ENCODE data around the gene ADAMTS6. TPM values are rescaled to one million over a fixed set of nuclear protein-coding genes. Genes with fewer than 3 reads are reported as not detected.

Gene ADAMTS6
- total RNA-seq, 3 donors from 2014 or later (not counting 1 experiment from before 2014, with no cell fraction given), result 0.47 to 1.4 (median 1.1) TPM

- Histone ChIP-seq H3K36me3 (ENCODE audit: control insufficient read depth, insufficient read depth, low read length) (no peaks in the 10 kb centered on the region), H3K9me3 (ENCODE audit: control insufficient read depth, insufficient read depth, low read length) (no peaks in the 10 kb centered on the region), H3K4me3 (ENCODE audit: low read length) (no peak overlapping the region), H3K4me1 (ENCODE audit: control insufficient read depth, insufficient read depth, low read length) (no peaks in the 10 kb centered on the region), H3K27me3 (ENCODE audit: control insufficient read depth, insufficient read depth, low read length) (no peaks in the 10 kb centered on the region), H3K27ac (ENCODE audit: low read length) (no peak overlapping the region)
- no peak overlapping the region for H3K4me3 Mint-ChIP-seq
- TF ChIP-seq, protein P1, sequence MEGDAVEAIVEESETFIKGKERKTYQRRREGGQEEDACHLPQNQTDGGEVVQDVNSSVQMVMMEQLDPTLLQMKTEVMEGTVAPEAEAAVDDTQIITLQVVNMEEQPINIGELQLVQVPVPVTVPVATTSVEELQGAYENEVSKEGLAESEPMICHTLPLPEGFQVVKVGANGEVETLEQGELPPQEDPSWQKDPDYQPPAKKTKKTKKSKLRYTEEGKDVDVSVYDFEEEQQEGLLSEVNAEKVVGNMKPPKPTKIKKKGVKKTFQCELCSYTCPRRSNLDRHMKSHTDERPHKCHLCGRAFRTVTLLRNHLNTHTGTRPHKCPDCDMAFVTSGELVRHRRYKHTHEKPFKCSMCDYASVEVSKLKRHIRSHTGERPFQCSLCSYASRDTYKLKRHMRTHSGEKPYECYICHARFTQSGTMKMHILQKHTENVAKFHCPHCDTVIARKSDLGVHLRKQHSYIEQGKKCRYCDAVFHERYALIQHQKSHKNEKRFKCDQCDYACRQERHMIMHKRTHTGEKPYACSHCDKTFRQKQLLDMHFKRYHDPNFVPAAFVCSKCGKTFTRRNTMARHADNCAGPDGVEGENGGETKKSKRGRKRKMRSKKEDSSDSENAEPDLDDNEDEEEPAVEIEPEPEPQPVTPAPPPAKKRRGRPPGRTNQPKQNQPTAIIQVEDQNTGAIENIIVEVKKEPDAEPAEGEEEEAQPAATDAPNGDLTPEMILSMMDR (IDR thresholded peaks at IDR 0.05), result no peak
- no peaks in the 10 kb centered on the region for H3K27me3 Mint-ChIP-seq (ENCODE audit: low read depth in 2 of 2)
- WGBS (ENCODE audit: insufficient coverage), result no CpG with 5 or more reads among the region's 2 CpGs
- DNase-seq, result no peak
- H3K36me3 Mint-ChIP-seq, result no peaks in the 10 kb centered on the region
- intact Hi-C loops (cut with micrococcal nuclease), result no loop called here
- H3K9me3 Mint-ChIP-seq, result no peaks in the 10 kb centered on the region
- no peak for ATAC-seq
- H3K4me1 Mint-ChIP-seq, result no peaks in the 10 kb centered on the region
- H3K27ac Mint-ChIP-seq, result no peak overlapping the region
These were observed 193.1 kb downstream of the ADAMTS6 start for GRCh38 chr5:65288657-65289056.

DNA sequence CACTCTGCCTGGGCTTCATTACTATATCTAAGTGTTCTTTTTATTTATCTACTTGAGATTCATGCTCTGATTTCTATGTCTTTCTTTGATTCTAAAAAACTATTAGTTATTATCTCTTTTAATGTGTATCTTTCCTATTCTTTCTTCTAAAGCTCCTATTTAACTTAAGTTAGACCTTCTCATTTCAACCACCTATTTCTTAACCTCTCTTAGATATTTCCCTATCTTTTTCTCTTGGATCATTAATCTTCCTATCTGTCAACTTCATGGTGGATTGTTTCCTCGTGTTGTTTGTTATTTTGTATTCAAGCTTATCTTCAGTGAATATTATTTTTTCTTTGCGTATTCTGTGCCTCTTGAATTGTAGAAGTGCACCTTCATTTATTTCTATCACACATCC is 202.1 kb downstream of the ADAMTS6 start:
- no peak for ATAC-seq
- no peak overlapping the region for H3K4me3 Mint-ChIP-seq
- H3K4me1 Mint-ChIP-seq, result no peaks in the 10 kb centered on the region
- Histone ChIP-seq H3K27me3 (ENCODE audit: control insufficient read depth, insufficient read depth, low read length) (no peaks in the 10 kb centered on the region), H3K4me1 (ENCODE audit: control insufficient read depth, insufficient read depth, low read length) (no peaks in the 10 kb centered on the region), H3K9me3 (ENCODE audit: control insufficient read depth, insufficient read depth, low read length) (no peaks in the 10 kb centered on the region), H3K27ac (ENCODE audit: low read length) (no peak overlapping the region), H3K36me3 (ENCODE audit: control insufficient read depth, insufficient read depth, low read length) (no peaks in the 10 kb centered on the region), H3K4me3 (ENCODE audit: low read length) (no peak overlapping the region)
- no CpG with 5 or more reads among the region's 2 CpGs for WGBS (ENCODE audit: insufficient coverage)
- no peak overlapping the region for H3K27ac Mint-ChIP-seq
- peaks cover 0 to 3% of the 10 kb centered on the region in 2 donors for H3K27me3 Mint-ChIP-seq (ENCODE audit: low read depth in 2 of 2)
- TF ChIP-seq, protein P1 (IDR thresholded peaks at IDR 0.05), result no peak
- H3K36me3 Mint-ChIP-seq, result no peaks in the 10 kb centered on the region
- intact Hi-C loops (cut with micrococcal nuclease), result no loop called here
- H3K9me3 Mint-ChIP-seq, result peaks cover 2% of the 10 kb centered on the region in 2 donors
- no peak for DNase-seq

GRCh38 chr5:65276178-65276890 is 205.4 kb downstream of the ADAMTS6 start:
- no CpG with 5 or more reads among the region's 1 CpG for WGBS (ENCODE audit: insufficient coverage)
- H3K36me3 ChIP-seq (ENCODE audit: control insufficient read depth, insufficient read depth, low read length), result no peaks in the 10 kb centered on the region
- intact Hi-C loops (cut with micrococcal nuclease), result no loop called here
- TF ChIP-seq, protein P1 (IDR thresholded peaks at IDR 0.05), result no peak
- no peak overlapping the region for H3K27ac ChIP-seq (ENCODE audit: low read length)
- Mint-ChIP-seq H3K27me3 (ENCODE audit: low read depth in 2 of 2) (peaks cover 0 to 3% of the 10 kb centered on the region in 2 donors), H3K27ac (no peak overlapping the region), H3K4me1 (no peaks in the 10 kb centered on the region), H3K36me3 (no peaks in the 10 kb centered on the region), H3K9me3 (peaks cover 2% of the 10 kb centered on the region in 2 donors), H3K4me3 (no peak overlapping the region)
- no peaks in the 10 kb centered on the region for H3K4me1 ChIP-seq (ENCODE audit: control insufficient read depth, insufficient read depth, low read length)
- DNase-seq (no peak), ATAC-seq (no peak)
- H3K9me3 ChIP-seq (ENCODE audit: control insufficient read depth, insufficient read depth, low read length), result no peaks in the 10 kb centered on the region
- no peak overlapping the region for H3K4me3 ChIP-seq (ENCODE audit: low read length)
- H3K27me3 ChIP-seq (ENCODE audit: control insufficient read depth, insufficient read depth, low read length), result no peaks in the 10 kb centered on the region

DNA sequence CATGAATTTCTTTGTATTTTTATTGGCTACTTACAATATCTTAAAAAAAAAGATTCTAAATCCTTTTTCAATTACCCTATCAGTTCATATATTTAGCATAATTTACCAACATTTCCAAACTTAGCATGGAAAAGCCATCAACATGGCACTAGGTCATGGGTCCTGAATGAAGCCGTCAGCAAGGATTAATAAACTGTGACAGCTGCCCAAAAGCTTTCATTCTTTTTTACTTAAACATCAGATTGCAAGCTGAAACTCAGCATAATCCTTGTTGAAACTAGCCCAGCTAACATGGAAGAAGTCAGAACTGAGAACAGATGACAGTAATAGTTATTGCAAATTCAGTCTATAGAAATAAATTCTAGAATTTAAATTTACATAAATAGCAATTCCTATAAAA is 209.8 kb downstream of the ADAMTS6 start:
- DNase-seq, result no peak
- Mint-ChIP-seq H3K4me1 (no peaks in the 10 kb centered on the region), H3K27ac (no peak overlapping the region), H3K36me3 (no peaks in the 10 kb centered on the region), H3K9me3 (no peaks in the 10 kb centered on the region), H3K27me3 (ENCODE audit: low read depth in 2 of 2) (no peaks in the 10 kb centered on the region), H3K4me3 (no peak overlapping the region)
- no peak overlapping the region for H3K4me3 ChIP-seq (ENCODE audit: low read length)
- intact Hi-C loops (cut with micrococcal nuclease), result no loop called here
- no peaks in the 10 kb centered on the region for H3K9me3 ChIP-seq (ENCODE audit: control insufficient read depth, insufficient read depth, low read length)
- no peaks in the 10 kb centered on the region for H3K27me3 ChIP-seq (ENCODE audit: control insufficient read depth, insufficient read depth, low read length)
- ATAC-seq, result no peak
- WGBS (ENCODE audit: insufficient coverage), result 94% methylated on average over 1 of the region's 1 CpG
- H3K27ac ChIP-seq (ENCODE audit: low read length), result no peak overlapping the region
- TF ChIP-seq, protein P1 (IDR thresholded peaks at IDR 0.05), result no peak
- no peaks in the 10 kb centered on the region for H3K4me1 ChIP-seq (ENCODE audit: control insufficient read depth, insufficient read depth, low read length)
- no peaks in the 10 kb centered on the region for H3K36me3 ChIP-seq (ENCODE audit: control insufficient read depth, insufficient read depth, low read length)
